Gastrocnemius medialis (tissue), 4 donors: Measurements from ENCODE around the gene MYOM1.

ENCODE experiments used
- POLR2A ChIP-seq, 2 donors: fragments of 450-650 bp; IDR thresholded peaks; one replicate each; pipeline ENCODE4 v1.6.1; 2017; ENCODE audit warnings: antibody characterized with exemption in 2 of 2, mild to moderate bottlenecking in 2 of 2, moderate library complexity in 2 of 2
- TF ChIP-seq, protein P1 (sequence below), 5 experiments: fragments of 450-650 bp in 3 of 5; fragments of 200-600 bp in 2 of 5; sonication (generic) in 2 of 5; IDR thresholded peaks in 4 of 5; conservative IDR thresholded peaks in 1 of 5; 1 replicate in 4 of 5; 2 replicates in 1 of 5; pipeline ENCODE4 v1.5.1; 2016 to 2019; ENCODE audit warnings: antibody characterized with exemption in 5 of 5, mild to moderate bottlenecking in 3 of 5, moderate library complexity in 3 of 5

DNA sequence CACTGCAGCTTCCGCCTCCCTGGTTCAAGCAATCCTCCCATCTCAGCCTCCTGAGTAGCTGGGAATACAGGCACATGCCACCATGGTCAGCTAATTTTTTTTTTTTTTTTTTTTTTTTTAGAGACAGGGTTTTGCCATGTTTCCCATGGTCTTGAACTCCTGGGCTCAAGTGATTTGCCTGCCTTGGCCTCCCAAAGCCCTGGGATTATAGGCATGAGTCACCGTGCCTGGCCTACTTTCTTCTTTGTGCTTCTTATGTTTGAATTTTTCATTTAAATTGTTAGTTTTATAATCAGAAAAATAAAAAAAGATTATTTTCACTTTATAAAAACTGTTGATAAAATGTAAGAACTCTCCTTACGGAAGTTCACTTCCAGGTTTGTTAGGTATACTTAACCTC is 105.3 kb downstream of the MYOM1 start:
- TF ChIP-seq, protein P1, sequence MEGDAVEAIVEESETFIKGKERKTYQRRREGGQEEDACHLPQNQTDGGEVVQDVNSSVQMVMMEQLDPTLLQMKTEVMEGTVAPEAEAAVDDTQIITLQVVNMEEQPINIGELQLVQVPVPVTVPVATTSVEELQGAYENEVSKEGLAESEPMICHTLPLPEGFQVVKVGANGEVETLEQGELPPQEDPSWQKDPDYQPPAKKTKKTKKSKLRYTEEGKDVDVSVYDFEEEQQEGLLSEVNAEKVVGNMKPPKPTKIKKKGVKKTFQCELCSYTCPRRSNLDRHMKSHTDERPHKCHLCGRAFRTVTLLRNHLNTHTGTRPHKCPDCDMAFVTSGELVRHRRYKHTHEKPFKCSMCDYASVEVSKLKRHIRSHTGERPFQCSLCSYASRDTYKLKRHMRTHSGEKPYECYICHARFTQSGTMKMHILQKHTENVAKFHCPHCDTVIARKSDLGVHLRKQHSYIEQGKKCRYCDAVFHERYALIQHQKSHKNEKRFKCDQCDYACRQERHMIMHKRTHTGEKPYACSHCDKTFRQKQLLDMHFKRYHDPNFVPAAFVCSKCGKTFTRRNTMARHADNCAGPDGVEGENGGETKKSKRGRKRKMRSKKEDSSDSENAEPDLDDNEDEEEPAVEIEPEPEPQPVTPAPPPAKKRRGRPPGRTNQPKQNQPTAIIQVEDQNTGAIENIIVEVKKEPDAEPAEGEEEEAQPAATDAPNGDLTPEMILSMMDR (IDR thresholded peaks at IDR 0.05 in 4 of 5, conservative IDR thresholded peaks at IDR 0.05 in 1 of 5) = no peak
- no peak for TF ChIP-seq POLR2A (IDR thresholded peaks at IDR 0.05)
